ENCODE results near the gene PAM.

PAM gene

GRCh38 chr5:102932781-102933180, 177.7 kb downstream of the PAM start:
- ChIA-PET POLR2A (ENCODE audit: low non-redundant PET) (no interaction called here), CTCF (interaction anchor here (0.6 to 0.9 kb wide), 2 partner anchors 152 to 470 kb away, joined by 3 to 4 read pairs; no protein-coding TSS in a partner anchor)
- no peak for TF ChIP-seq CTCF (conservative IDR thresholded peaks at IDR 0.05; ENCODE audit: low read depth)
- H3K27ac ChIP-seq = no peak overlapping the region
- DNase-seq (ENCODE audit: low spot score) = no peak

- no peak overlapping the region for H3K27ac ChIP-seq
- TF ChIP-seq CTCF (conservative IDR thresholded peaks at IDR 0.05; ENCODE audit: low read depth) = no peak
- DNase-seq (ENCODE audit: low spot score) = no peak
- CTCF ChIA-PET = interaction anchor here (0.6 to 0.9 kb wide), 2 partner anchors 153 to 469 kb away, joined by 3 to 4 read pairs; no protein-coding TSS in a partner anchor
- POLR2A ChIA-PET (ENCODE audit: low non-redundant PET) = no interaction called here
Observed at GRCh38 chr5:102933316-102933715, 178.2 kb downstream of the PAM start.

- DNase-seq (ENCODE audit: low spot score) = no peak
- CTCF ChIA-PET = interaction anchor here (0.9 kb wide), 1 partner anchor 154 kb away, joined by 4 read pairs; no protein-coding TSS in a partner anchor
- no peak for TF ChIP-seq CTCF (conservative IDR thresholded peaks at IDR 0.05; ENCODE audit: low read depth)
- POLR2A ChIA-PET (ENCODE audit: low non-redundant PET) = no interaction called here
- no peak overlapping the region for H3K27ac ChIP-seq
Observed at GRCh38 chr5:102933721-102934459, 178.8 kb downstream of the PAM start.

DNA sequence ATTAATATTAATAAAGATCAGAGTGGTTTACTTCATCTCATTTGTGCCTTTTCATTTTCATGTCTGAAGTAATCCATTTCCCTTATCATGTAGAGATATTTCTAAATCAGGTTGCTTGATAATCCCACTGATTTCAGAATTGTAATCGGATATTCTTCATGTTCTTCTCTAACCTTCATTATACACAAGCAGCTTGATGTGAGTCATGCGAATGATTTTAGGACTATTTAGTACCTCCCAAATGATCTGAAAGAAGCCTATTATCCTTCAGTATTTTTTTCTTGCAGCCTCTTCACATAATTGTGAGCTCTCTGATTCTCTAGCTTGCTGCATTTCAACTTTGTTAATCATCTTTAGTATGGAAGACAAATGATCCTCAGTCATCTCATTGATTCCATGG, 182.8 kb downstream of the PAM start:
- DNase-seq (ENCODE audit: low spot score) = no peak
- no peak for TF ChIP-seq CTCF (conservative IDR thresholded peaks at IDR 0.05; ENCODE audit: low read depth)
- CTCF ChIA-PET = interaction anchor here (0.7 kb wide), 1 partner anchor 41 kb away, joined by 3 read pairs; no protein-coding TSS in a partner anchor
- POLR2A ChIA-PET (ENCODE audit: low non-redundant PET) = no interaction called here
- H3K27ac ChIP-seq = no peak overlapping the region

- ChIA-PET POLR2A (ENCODE audit: low non-redundant PET) (no interaction called here), CTCF (no interaction called here)
- TF ChIP-seq CTCF (conservative IDR thresholded peaks at IDR 0.05; ENCODE audit: low read depth) = no peak
- H3K27ac ChIP-seq = no peak overlapping the region
- no peak for DNase-seq (ENCODE audit: low spot score)
Observed at GRCh38 chr5:102941111-102941510, 186.0 kb downstream of the PAM start.

GRCh38 chr5:102946414-102946813, 191.3 kb downstream of the PAM start:
- no peak for DNase-seq (ENCODE audit: low spot score)
- POLR2A ChIA-PET (ENCODE audit: low non-redundant PET) = no interaction called here
- H3K27ac ChIP-seq = no peak overlapping the region
- CTCF ChIA-PET = no interaction called here
- no peak for TF ChIP-seq CTCF (conservative IDR thresholded peaks at IDR 0.05; ENCODE audit: low read depth)

Measured in RWPE1 (cell line).